Activated CD4-positive, alpha-beta T cell treated with anti-CD3 and anti-CD28 coated beads, Interleukin-2, amount 10 ng/mL, durations not matched to agents 24 days and 14 days (primary cell): ENCODE data around the gene PHF3. TPM values are rescaled to one million over a fixed set of nuclear protein-coding genes. Genes with fewer than 3 reads are reported as not detected.

Experiments used
- DNase-seq: peaks from one replicate; pipeline ENCODE4 v3.0.0; 2022
- H3K27ac Mint-ChIP-seq: one replicate; pipeline ENCODE4 v1.8.0; 2022; ENCODE audit warnings: mild to moderate bottlenecking, mixed read lengths
- H3K27me3 Mint-ChIP-seq: one replicate; pipeline ENCODE4 v1.8.0; 2022; ENCODE audit warnings: mixed read lengths
- H3K36me3 Mint-ChIP-seq: one replicate; pipeline ENCODE4 v1.8.0; 2022; ENCODE audit warnings: low read depth, mild to moderate bottlenecking, mixed read lengths
- H3K4me1 Mint-ChIP-seq: one replicate; pipeline ENCODE4 v1.8.0; 2021; ENCODE audit warnings: mixed read lengths
- H3K4me3 Mint-ChIP-seq: one replicate; pipeline ENCODE4 v1.8.0; 2022; ENCODE audit warnings: mild to moderate bottlenecking, moderate library complexity, mixed read lengths
- H3K9me3 Mint-ChIP-seq: one replicate; pipeline ENCODE4 v1.8.0; 2021; ENCODE audit warnings: mixed read lengths
- intact Hi-C: fragments of 100-400 bp; cut with micrococcal nuclease; formaldehyde crosslinking; loops from one replicate; pipeline ENCODE4 v1.15.1; 2023
- total RNA-seq: library from RNA; stranded (reverse); gene quantifications from 2 replicates; pipeline ENCODE4 v1.2.3, GENCODE V29; 2022

The PHF3 gene
- total RNA-seq, 1 donor from 2014 or later, result 39.1 TPM

DNA sequence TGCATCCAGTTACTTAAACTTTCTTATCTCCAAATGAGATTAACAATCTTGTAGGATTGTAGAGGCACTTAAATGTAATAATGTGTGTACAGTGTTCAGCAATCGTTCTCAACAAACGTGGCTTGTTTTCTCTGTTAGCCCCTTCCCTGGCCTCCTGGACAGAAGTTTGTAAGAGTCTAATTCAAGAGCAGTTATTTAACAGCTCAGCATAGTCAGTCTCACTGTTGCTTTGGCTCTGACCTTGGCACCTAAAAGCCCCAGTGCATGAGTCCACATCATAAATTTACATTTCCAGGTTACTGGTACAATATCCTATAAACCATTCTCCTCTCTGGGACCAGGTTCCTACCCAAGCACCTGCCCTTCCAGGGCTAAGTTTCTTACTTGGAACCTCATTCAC is 11.5 kb upstream of the PHF3 start:
- H3K27ac Mint-ChIP-seq, result no peak overlapping the region
- intact Hi-C loops, result no loop called here
- H3K36me3 Mint-ChIP-seq, result no peaks in the 10 kb centered on the region
- no peak overlapping the region for H3K4me3 Mint-ChIP-seq
- no peak for DNase-seq
- peaks cover 32% of the 10 kb centered on the region for H3K27me3 Mint-ChIP-seq
- no peaks in the 10 kb centered on the region for H3K4me1 Mint-ChIP-seq
- H3K9me3 Mint-ChIP-seq, result no peaks in the 10 kb centered on the region

DNA sequence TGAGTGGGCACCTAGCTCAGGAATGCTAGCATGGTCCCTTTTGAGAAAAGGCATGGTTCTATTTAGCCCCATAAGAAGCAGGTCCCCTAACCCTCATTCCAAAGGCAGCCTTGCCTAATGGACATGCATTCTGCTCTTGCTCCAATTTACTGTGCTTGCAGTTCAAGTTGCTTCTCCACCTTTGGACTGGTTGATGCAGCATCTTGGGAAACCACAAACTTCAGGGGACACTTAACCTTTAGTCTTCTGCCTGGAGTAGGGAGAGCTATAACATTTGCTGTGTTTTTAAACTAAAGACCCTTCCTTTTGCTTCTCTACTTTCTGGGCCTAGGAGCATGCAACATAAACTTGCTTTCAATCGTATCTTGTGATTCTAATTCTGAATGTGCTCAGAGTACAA is 5.1 kb upstream of the PHF3 start:
- Mint-ChIP-seq H3K27ac (no peak overlapping the region), H3K36me3 (no peaks in the 10 kb centered on the region), H3K4me3 (no peak overlapping the region), H3K9me3 (no peaks in the 10 kb centered on the region), H3K4me1 (peaks cover 11% of the 10 kb centered on the region), H3K27me3 (peaks cover 15% of the 10 kb centered on the region)
- intact Hi-C loops, result no loop called here
- DNase-seq, result no peak

DNA sequence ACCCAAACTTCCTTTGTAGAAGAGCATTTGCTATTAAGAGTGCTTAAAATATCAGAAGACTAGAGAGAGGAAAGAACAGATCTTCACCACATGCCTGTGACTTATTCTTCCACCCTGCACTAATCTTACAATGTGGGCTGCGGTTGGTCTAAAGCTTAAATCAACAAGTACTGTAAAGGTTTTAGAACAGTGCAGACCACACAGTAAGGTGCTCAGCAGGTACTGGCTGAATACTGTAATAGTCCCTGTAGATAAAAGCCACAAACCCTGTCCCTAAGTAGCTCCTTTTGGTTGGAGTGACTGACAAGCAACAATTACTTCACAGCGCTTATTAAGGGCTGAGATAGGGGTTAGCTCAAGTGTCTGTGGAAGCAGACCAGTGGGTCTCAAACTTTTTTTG is 972 bp upstream of the PHF3 start:
- H3K27ac Mint-ChIP-seq, result no peak overlapping the region
- H3K9me3 Mint-ChIP-seq, result no peaks in the 10 kb centered on the region
- peaks cover 5% of the 10 kb centered on the region for H3K36me3 Mint-ChIP-seq
- no peak for DNase-seq
- peak overlapping the region; percentile 100 for H3K4me3 Mint-ChIP-seq
- intact Hi-C loops, result loop anchor here (1.0 kb wide), 2 partner anchors 36 to 62 kb away; partner anchors contain the start of genes LOC128125822 and PTP4A1
- H3K4me1 Mint-ChIP-seq, result peaks cover 29% of the 10 kb centered on the region
- H3K27me3 Mint-ChIP-seq, result peaks cover 12% of the 10 kb centered on the region

DNA sequence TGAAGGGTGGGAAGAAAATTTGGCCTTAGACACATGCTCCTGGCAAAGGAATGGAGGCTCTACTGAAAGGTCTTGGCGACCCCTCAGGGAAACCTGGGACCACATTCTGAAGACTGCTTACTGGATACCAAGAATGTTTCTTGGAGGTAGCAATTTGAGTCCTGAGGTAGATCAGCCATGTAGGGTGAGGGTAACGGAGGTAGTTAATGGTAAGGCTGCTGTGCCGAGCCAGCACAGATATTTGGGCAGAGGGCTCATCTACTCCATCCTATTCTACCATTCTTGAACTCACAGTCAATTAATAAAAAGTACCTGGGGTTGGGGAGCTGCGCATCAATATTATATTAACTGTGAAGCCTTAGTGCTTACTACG is 401 bp upstream of the PHF3 start:
- Mint-ChIP-seq H3K4me1 (peaks cover 34% of the 10 kb centered on the region), H3K36me3 (peaks cover 10% of the 10 kb centered on the region), H3K9me3 (no peaks in the 10 kb centered on the region), H3K4me3 (peak overlapping the region; percentile 100), H3K27me3 (peaks cover 12% of the 10 kb centered on the region), H3K27ac (peak overlapping the region; percentile 90)
- DNase-seq, result no peak
- intact Hi-C loops, result loop anchor here (1.0 kb wide), 2 partner anchors 37 to 63 kb away; partner anchors contain the start of genes LOC128125822 and PTP4A1

DNA sequence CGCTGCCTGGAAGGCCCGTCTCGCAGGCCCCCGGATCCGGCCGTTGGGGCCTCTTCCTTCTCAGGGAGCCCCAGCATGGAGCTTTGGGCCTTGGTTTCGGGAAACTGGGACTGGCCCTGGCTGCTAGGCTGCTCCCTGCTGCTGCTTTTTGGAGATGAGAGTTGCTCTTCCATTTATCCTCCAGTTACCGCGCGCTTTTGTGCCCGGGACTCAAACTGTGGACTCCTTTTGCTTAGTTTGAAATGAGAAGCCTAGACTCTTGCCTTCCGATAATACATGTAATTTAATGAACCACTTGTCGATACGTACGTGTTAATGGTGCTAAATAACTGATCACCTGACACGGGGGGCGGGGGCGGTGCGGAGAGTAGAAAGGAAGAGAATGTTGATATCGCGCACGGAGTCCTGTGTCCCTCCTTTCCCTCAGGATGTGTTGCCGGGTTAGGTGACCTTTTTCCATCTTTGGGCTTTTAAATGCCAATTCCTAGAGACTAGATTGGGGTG is 968 bp downstream of the PHF3 start:
- Mint-ChIP-seq H3K27ac (peak overlapping the region; percentile 100), H3K4me1 (peaks cover 37% of the 10 kb centered on the region), H3K9me3 (no peaks in the 10 kb centered on the region), H3K36me3 (peaks cover 12% of the 10 kb centered on the region), H3K27me3 (peaks cover 6% of the 10 kb centered on the region), H3K4me3 (peak overlapping the region; percentile 100)
- DNase-seq, result peak; percentile 82
- intact Hi-C loops, result loop anchor here (2.0 kb wide), 1 partner anchor 14 kb away; no protein-coding TSS in a partner anchor

DNA sequence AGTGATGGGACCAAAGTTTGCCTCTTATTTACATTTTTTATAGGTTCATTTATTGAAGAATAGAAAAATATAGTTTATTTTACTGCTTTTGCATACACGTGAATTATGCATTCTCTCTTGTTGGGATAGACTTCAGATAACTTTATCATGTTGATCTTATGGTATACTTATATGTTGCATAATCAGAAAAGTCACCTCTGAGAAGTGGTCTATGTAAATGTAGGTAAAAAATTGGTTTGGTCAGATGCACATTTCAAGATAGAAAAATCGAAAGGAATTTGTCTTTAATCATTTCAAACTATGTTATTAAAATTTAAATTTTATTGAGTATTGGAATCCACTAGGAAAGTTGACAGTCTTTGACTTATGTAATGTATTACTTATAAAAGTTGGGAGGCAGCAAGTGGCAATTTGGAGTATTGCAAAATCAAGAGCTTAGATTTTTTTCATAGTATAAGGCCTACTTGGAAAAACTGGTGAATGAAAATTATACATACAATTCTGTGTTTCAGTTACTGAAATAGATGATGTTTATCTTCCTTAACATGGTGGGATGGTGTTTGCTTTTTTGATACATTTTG is 2.4 kb downstream of the PHF3 start:
- no peaks in the 10 kb centered on the region for H3K9me3 Mint-ChIP-seq
- peaks cover 37% of the 10 kb centered on the region for H3K4me1 Mint-ChIP-seq
- peak overlapping the region; percentile 69 for H3K4me3 Mint-ChIP-seq
- peaks cover 15% of the 10 kb centered on the region for H3K36me3 Mint-ChIP-seq
- no peak for DNase-seq
- intact Hi-C loops, result loop anchor here (2.0 kb wide), 1 partner anchor 13 kb away; no protein-coding TSS in a partner anchor
- H3K27me3 Mint-ChIP-seq, result peaks cover 2% of the 10 kb centered on the region
- no peak overlapping the region for H3K27ac Mint-ChIP-seq

DNA sequence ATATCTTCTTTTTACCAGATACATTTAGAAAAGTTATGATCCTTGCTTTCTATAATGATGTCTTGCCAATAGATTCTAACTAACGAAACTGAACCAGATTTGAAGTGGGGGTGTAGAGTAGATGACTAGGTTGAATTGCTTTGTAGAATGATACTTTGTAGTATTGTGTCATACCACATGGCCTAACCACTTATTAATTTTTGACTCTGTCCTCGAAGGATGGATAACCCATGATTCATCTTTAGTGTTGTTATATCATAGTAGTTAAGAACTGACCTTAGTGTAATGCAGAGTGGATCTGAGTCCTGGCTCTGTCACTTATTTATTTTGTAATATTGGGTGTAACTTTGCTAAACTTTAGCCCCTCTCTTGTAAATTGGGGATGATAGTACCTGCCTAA is 4.5 kb downstream of the PHF3 start:
- no peak overlapping the region for H3K4me3 Mint-ChIP-seq

DNA sequence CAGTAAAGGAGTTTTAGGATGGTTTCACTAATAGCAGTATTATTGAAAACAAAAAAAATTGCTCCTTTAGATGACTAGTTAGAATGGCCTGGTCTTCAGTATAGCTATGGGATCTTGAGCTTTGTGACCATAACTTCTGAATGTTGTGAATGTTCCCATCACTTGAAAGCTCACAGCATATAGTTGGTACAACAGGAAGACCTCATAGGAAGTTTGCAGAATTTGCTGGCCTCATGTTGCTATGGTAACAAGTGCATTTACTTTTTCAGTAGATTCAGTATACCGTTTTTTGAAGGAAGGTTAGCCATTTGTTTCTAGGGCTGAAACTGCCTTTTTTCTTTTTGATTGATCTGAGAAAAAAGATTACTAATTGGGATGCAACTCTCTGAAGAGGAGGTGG is 8.3 kb downstream of the PHF3 start:
- intact Hi-C loops, result no loop called here
- Mint-ChIP-seq H3K27me3 (no peaks in the 10 kb centered on the region), H3K4me3 (no peak overlapping the region), H3K36me3 (peaks cover 13% of the 10 kb centered on the region), H3K9me3 (no peaks in the 10 kb centered on the region), H3K4me1 (peaks cover 25% of the 10 kb centered on the region), H3K27ac (no peak overlapping the region)
- peak; percentile 66 for DNase-seq

More for the DNA sequence above, 4.5 kb downstream of the PHF3 start:
- Mint-ChIP-seq H3K4me1 (peaks cover 39% of the 10 kb centered on the region), H3K27me3 (peaks cover 2% of the 10 kb centered on the region), H3K9me3 (no peaks in the 10 kb centered on the region), H3K27ac (no peak overlapping the region), H3K36me3 (peaks cover 15% of the 10 kb centered on the region)
- DNase-seq, result no peak
- intact Hi-C loops, result no loop called here

DNA sequence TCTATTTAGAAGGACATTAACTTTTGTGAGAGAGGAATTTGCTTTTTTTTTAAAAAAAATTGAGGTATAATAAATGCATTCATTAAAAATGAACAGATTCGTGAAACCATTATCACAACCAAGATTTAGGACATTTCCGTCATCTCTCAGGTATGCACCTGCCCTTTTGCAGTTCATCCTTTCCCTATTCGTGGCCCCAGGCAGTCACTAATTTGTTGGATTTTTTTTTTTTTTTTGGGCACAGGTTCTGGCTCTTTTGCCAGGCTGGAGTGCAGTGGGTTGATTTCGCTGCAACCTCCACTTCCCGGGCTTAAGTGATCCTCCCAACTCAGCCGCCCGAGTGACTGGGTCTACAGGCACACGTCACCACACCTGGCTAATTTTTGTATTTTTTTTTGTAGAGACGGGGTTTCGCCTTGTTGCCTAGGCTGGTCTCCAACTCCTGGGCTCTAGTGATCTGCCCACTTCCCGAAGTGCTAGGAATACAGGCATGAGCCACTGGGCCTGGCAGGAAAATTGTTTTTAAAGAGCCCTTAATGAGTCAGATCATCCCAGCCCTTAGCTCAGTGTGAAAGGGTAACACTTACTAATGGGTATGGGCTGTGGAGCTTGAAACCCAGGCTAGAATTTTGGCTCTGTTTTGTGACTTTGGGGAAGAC is 9.2 kb downstream of the PHF3 start:
- intact Hi-C loops, result no loop called here
- Mint-ChIP-seq H3K36me3 (peaks cover 12% of the 10 kb centered on the region), H3K4me3 (no peak overlapping the region), H3K27me3 (no peaks in the 10 kb centered on the region), H3K4me1 (peaks cover 21% of the 10 kb centered on the region), H3K9me3 (no peaks in the 10 kb centered on the region), H3K27ac (no peak overlapping the region)
- DNase-seq, result no peak

DNA sequence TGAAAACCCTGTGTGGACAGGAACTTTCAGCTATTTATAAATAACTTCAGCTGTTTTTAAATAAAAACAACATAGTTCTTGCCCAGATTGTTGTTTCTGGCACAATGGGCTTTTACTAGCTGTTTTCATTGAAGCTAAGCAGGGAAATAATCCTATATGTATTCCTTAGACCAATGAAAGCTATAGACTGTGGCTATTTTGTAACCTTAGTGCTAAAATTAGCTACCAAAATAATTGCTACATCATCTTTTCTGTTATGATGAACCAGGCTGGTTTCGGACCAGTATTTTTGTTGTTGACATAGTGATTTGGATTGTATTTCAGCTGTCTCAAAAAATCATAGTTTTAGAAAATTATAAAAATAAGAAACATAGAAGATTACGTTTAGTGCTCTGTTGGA is 13.7 kb downstream of the PHF3 start:
- H3K27ac Mint-ChIP-seq, result no peak overlapping the region
- H3K36me3 Mint-ChIP-seq, result peaks cover 29% of the 10 kb centered on the region
- DNase-seq, result no peak
- H3K4me1 Mint-ChIP-seq, result peaks cover 28% of the 10 kb centered on the region
- no peaks in the 10 kb centered on the region for H3K27me3 Mint-ChIP-seq
- H3K9me3 Mint-ChIP-seq, result peaks cover 4% of the 10 kb centered on the region
- no peak overlapping the region for H3K4me3 Mint-ChIP-seq
- intact Hi-C loops, result no loop called here

DNA sequence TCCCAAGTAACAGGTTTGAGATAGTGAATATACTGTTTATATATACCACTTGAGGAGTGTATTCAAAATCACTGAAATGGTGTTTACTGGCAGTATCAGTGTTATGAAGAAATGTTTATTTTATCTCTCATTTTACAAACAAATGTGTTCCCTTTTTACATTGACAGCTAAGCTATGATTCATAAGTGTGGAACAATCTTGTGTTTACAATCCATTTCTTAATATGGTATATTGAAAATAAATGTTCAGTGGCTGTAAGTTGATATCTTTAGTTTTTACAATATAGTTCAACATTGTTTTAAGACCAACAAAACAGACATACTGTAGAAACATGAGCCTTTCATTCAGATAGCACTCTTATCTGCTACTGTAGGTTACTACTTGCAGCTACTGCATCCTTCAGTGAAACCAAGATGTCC is 14.3 kb downstream of the PHF3 start:
- H3K4me3 Mint-ChIP-seq, result no peak overlapping the region
- intact Hi-C loops, result loop anchor here (2.0 kb wide), 1 partner anchor 13 kb away; no protein-coding TSS in a partner anchor
- no peak overlapping the region for H3K27ac Mint-ChIP-seq
- peaks cover 29% of the 10 kb centered on the region for H3K4me1 Mint-ChIP-seq
- H3K9me3 Mint-ChIP-seq, result peaks cover 4% of the 10 kb centered on the region
- peaks cover 29% of the 10 kb centered on the region for H3K36me3 Mint-ChIP-seq
- no peak for DNase-seq
- no peaks in the 10 kb centered on the region for H3K27me3 Mint-ChIP-seq

DNA sequence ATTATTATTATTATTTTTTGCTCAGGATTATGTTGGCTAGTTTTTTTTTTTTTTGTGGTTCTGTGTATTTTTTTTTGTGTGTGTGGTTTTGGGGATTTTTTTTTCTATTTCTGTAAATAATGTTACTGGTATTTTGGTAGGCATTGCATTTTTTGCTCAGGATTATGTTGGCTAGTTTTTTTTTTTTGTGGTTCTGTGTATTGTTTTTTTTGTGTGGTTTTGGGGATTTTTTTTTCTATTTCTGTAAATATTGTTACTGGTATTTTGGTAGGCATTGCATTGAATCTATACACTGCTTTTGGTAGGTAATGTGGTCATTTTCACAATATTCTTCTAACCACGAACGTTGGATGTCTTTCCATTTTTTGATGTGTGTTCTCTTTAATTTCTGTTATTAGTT is 17.4 kb downstream of the PHF3 start:
- H3K27ac Mint-ChIP-seq, result no peak overlapping the region
- H3K4me3 Mint-ChIP-seq, result no peak overlapping the region
- peaks cover 4% of the 10 kb centered on the region for H3K9me3 Mint-ChIP-seq
- no peaks in the 10 kb centered on the region for H3K27me3 Mint-ChIP-seq
- DNase-seq, result no peak
- H3K36me3 Mint-ChIP-seq, result peaks cover 31% of the 10 kb centered on the region
- peaks cover 35% of the 10 kb centered on the region for H3K4me1 Mint-ChIP-seq
- intact Hi-C loops, result no loop called here

DNA sequence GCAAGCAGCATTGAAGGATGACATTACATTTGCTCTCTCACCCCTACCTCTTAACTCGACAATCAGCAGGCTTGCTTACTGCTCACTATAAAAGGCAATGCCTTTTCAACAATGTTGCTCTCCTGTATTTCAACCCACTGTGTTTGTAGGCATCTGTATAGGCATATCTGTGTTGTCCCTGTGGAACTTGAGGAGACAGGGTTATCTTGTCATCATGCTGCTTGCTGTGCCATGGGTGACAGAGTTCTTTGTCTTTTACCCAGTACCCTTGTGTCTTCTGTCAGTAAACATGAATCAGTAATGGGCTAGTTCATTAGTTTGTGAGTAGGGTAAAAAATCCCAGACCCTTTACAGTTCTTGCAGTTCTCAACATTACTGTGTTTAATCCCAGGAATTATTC is 25.2 kb downstream of the PHF3 start:
- Mint-ChIP-seq H3K27ac (no peak overlapping the region), H3K4me1 (peaks cover 25% of the 10 kb centered on the region)
- intact Hi-C loops, result no loop called here

DNA sequence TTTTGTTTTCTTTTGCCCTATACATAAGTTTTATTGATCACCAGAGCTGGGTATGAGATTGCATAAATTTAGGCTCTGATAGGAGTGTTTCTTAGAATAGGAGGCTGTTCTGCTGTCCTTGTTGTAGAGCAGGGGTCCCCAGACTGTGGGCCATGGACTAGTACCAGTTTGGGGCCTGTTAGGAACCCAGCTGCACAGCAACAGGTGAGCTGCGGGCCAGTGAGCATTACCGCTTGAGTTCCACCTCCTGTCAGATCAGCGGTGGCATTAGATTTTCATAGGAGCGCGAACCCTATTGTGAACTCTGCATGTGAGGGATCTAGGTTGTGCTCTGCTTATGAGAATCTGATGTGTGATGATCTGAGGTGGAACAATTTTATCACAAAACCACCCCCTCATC is 26.2 kb downstream of the PHF3 start:
- Mint-ChIP-seq H3K4me3 (no peak overlapping the region), H3K27ac (no peak overlapping the region), H3K36me3 (peaks cover 4% of the 10 kb centered on the region), H3K9me3 (no peaks in the 10 kb centered on the region), H3K4me1 (peaks cover 20% of the 10 kb centered on the region), H3K27me3 (no peaks in the 10 kb centered on the region)
- no peak for DNase-seq
- intact Hi-C loops, result no loop called here

More for the DNA sequence above, 25.2 kb downstream of the PHF3 start:
- Mint-ChIP-seq H3K9me3 (no peaks in the 10 kb centered on the region), H3K4me3 (no peak overlapping the region), H3K36me3 (peaks cover 8% of the 10 kb centered on the region), H3K27me3 (no peaks in the 10 kb centered on the region)
- no peak for DNase-seq
